ENCODE results near the gene FAM32A. TPM values are rescaled to one million over a fixed set of nuclear protein-coding genes. Genes with fewer than 3 reads are reported as not detected.

Gene FAM32A
- total and polyA plus RNA-seq, 10 of the 15 experiments (the other 5 are each of a cell fraction or from before 2014, with no cell fraction given): 33.3 to 116 (median 71.9) TPM

- TF ChIP-seq E4F1 (IDR thresholded peaks at IDR 0.05; ENCODE audit: borderline replicate concordance, partially characterized antibody) (no peak), JUND (IDR thresholded peaks at IDR 0.05; ENCODE audit: low read depth, low read length) (no peak), SUPT20H (IDR thresholded peaks at IDR 0.05; ENCODE audit: borderline replicate concordance, control insufficient read depth, low read depth, low read length) (no peak), MEF2A (IDR thresholded peaks at IDR 0.05; ENCODE audit: insufficient read depth, low read depth, low read length) (no peak), KAT2A (conservative IDR thresholded peaks at IDR 0.05; ENCODE audit: control insufficient read depth, low read depth, low read length) (no peak), ZBED1 (IDR thresholded peaks at IDR 0.05; ENCODE audit: borderline replicate concordance) (no peak; the same call in 1 of the 2 replicates), TCF3 (IDR thresholded peaks at IDR 0.05; ENCODE audit: borderline replicate concordance, insufficient read depth, low read depth, low read length) (peak; percentile 96), NKRF (conservative IDR thresholded peaks at IDR 0.05) (no peak), IRF4 (IDR thresholded peaks at IDR 0.05; ENCODE audit: low read depth, low read length) (0 out of 2 replicates have a peak, but pooled peaks have one; percentile 41), ATF7 (IDR thresholded peaks at IDR 0.05; ENCODE audit: low read depth) (no peak), HDAC2 (IDR thresholded peaks at IDR 0.05) (no peak), ZNF274 (IDR thresholded peaks at IDR 0.05; ENCODE audit: insufficient read depth, insufficient read length) (no peak), MTA3 (IDR thresholded peaks at IDR 0.05; ENCODE audit: borderline replicate concordance, low read length) (no peak), NR2F1 (conservative IDR thresholded peaks at IDR 0.05) (0 out of 2 replicates have a peak, but pooled peaks have one; percentile 10), IKZF1 (conservative IDR thresholded peaks at IDR 0.05) (peak; percentile 34; the same call in 1 of the 2 replicates), BRCA1 (IDR thresholded peaks at IDR 0.05; ENCODE audit: low read depth, low read length) (no peak), PAX8 (IDR thresholded peaks at IDR 0.05) (no peak), RELB (IDR thresholded peaks at IDR 0.05; ENCODE audit: low read depth) (peak; percentile 28; the same call in 1 of the 2 replicates), NFYA (IDR thresholded peaks at IDR 0.05; ENCODE audit: borderline replicate concordance, low read depth, low read length) (no peak), YBX1 (IDR thresholded peaks at IDR 0.05) (no peak), EGR1 (IDR thresholded peaks at IDR 0.05; ENCODE audit: borderline replicate concordance in 1 of 2, low read depth in 2 of 2, low read length in 2 of 2) (no peak), RAD21 (IDR thresholded peaks at IDR 0.05; ENCODE audit: insufficient read depth, low read depth, low read length) (no peak), SMAD5 (IDR thresholded peaks at IDR 0.05; ENCODE audit: low read depth) (peak; percentile 84; the same call in 1 of the 2 replicates), ZSCAN29 (IDR thresholded peaks at IDR 0.05) (no peak), FOXM1 (IDR thresholded peaks at IDR 0.05; ENCODE audit: low read depth, low read length) (no peak), MEF2B (IDR thresholded peaks at IDR 0.05; ENCODE audit: partially characterized antibody, poor library complexity, severe bottlenecking) (peak; percentile 20)
These were observed 41.6 kb upstream of the FAM32A start, which contains the start of gene HSH2D (continued) for GRCh38 chr19:16143399-16144215.
